ENCODE measurements around the gene HTR3A.

Gene HTR3A

GRCh38 chr11:113974741-113975470 lies at the start of gene HTR3A:
TSS of gene HTR3A (plus strand) at chr11:113975108. CDS start at chr11:113975326, 218 bp downstream.
- Histone ChIP-seq H3K79me2 (ENCODE audit: insufficient read depth, low read length) (no peaks in the 10 kb centered on the region), H3K27ac (ENCODE audit: low read length) (no peak within 1 kb of the TSS), H3K9me3 (ENCODE audit: insufficient read depth, low read length, severe bottlenecking) (no peaks in the 10 kb centered on the region), H3K4me1 (ENCODE audit: insufficient read depth, low read length) (no peaks in the 10 kb centered on the region), H3K4me2 (ENCODE audit: insufficient read depth, low read length) (no peak within 1 kb of the TSS), H3K9ac (ENCODE audit: low read depth, low read length) (no peak within 1 kb of the TSS), H3K27me3 (ENCODE audit: insufficient read depth, low read length, poor library complexity) (peaks cover 11% of the 10 kb centered on the region), H2AFZ (ENCODE audit: low read depth, low read length) (no peak within 1 kb of the TSS), H4K20me1 (ENCODE audit: insufficient read depth, low read length) (0 out of 2 replicates have a peak, but pooled peaks cover 4% of the 10 kb centered on the region), H3K4me3 (ENCODE audit: low read depth in 1 of 2, low read length in 2 of 2) (no peak within 1 kb of the TSS), H3K36me3 (ENCODE audit: insufficient read depth, low read length) (no peaks in the 10 kb centered on the region)
- ATAC-seq (ENCODE audit: insufficient read depth, low read depth) (no peak), DNase-seq (no peak)
- TF ChIP-seq CTCF (IDR thresholded peaks at IDR 0.05; ENCODE audit: borderline replicate concordance, extremely low read depth, low read length, poor library complexity, severe bottlenecking) (no peak), EZH2 (IDR thresholded peaks at IDR 0.05; ENCODE audit: borderline replicate concordance, low read depth, low read length, severe bottlenecking) (no peak)

- Histone ChIP-seq H3K9me3 (ENCODE audit: insufficient read depth, low read length, severe bottlenecking) (no peaks in the 10 kb centered on the region), H3K4me3 (ENCODE audit: low read depth in 1 of 2, low read length in 2 of 2) (no peak overlapping the region), H3K27ac (ENCODE audit: low read length) (no peak overlapping the region), H3K9ac (ENCODE audit: low read depth, low read length) (no peak overlapping the region), H4K20me1 (ENCODE audit: insufficient read depth, low read length) (no peaks in the 10 kb centered on the region), H3K79me2 (ENCODE audit: insufficient read depth, low read length) (no peaks in the 10 kb centered on the region), H3K27me3 (ENCODE audit: insufficient read depth, low read length, poor library complexity) (peaks cover 6% of the 10 kb centered on the region), H3K4me1 (ENCODE audit: insufficient read depth, low read length) (no peaks in the 10 kb centered on the region), H3K4me2 (ENCODE audit: insufficient read depth, low read length) (no peak overlapping the region), H3K36me3 (ENCODE audit: insufficient read depth, low read length) (no peaks in the 10 kb centered on the region), H2AFZ (ENCODE audit: low read depth, low read length) (no peak overlapping the region)
- DNase-seq (no peak), ATAC-seq (ENCODE audit: insufficient read depth, low read depth) (no peak)
- TF ChIP-seq EZH2 (IDR thresholded peaks at IDR 0.05; ENCODE audit: borderline replicate concordance, low read depth, low read length, severe bottlenecking) (no peak), CTCF (IDR thresholded peaks at IDR 0.05; ENCODE audit: borderline replicate concordance, extremely low read depth, low read length, poor library complexity, severe bottlenecking) (no peak)
Measured at GRCh38 chr11:113926273-113927197, 48.4 kb upstream of the HTR3A start.

- TF ChIP-seq EZH2 (IDR thresholded peaks at IDR 0.05; ENCODE audit: borderline replicate concordance, low read depth, low read length, severe bottlenecking) (no peak), CTCF (IDR thresholded peaks at IDR 0.05; ENCODE audit: borderline replicate concordance, extremely low read depth, low read length, poor library complexity, severe bottlenecking) (no peak)
- Histone ChIP-seq H3K4me1 (ENCODE audit: insufficient read depth, low read length) (no peaks in the 10 kb centered on the region), H2AFZ (ENCODE audit: low read depth, low read length) (no peak overlapping the region), H3K79me2 (ENCODE audit: insufficient read depth, low read length) (no peaks in the 10 kb centered on the region), H3K27me3 (ENCODE audit: insufficient read depth, low read length, poor library complexity) (peaks cover 10% of the 10 kb centered on the region), H3K4me2 (ENCODE audit: insufficient read depth, low read length) (no peak overlapping the region), H3K27ac (ENCODE audit: low read length) (no peak overlapping the region), H3K9me3 (ENCODE audit: insufficient read depth, low read length, severe bottlenecking) (no peaks in the 10 kb centered on the region), H3K36me3 (ENCODE audit: insufficient read depth, low read length) (no peaks in the 10 kb centered on the region), H3K9ac (ENCODE audit: low read depth, low read length) (no peak overlapping the region), H3K4me3 (ENCODE audit: low read depth in 1 of 2, low read length in 2 of 2) (no peak overlapping the region), H4K20me1 (ENCODE audit: insufficient read depth, low read length) (no peaks in the 10 kb centered on the region)
- ATAC-seq (ENCODE audit: insufficient read depth, low read depth): no peak
- no peak for DNase-seq
Measured at GRCh38 chr11:113928311-113928710, 46.6 kb upstream of the HTR3A start.
